Ovary (tissue), 3 donors: ENCODE results near the gene CSTPP1.

Experiments used
- EP300 ChIP-seq: sonication (generic); formaldehyde crosslinking; IDR thresholded peaks from one replicate; pipeline ENCODE4 v1.6.1; 2017; ENCODE audit warnings: antibody characterized with exemption
- POLR2A ChIP-seq: fragments of 450-650 bp; IDR thresholded peaks from one replicate; pipeline ENCODE4 v1.6.1; 2017; ENCODE audit warnings: antibody characterized with exemption, mild to moderate bottlenecking, moderate library complexity
- TF ChIP-seq, protein P1 (sequence below), 3 donors: fragments of 450-650 bp in 2 of 3; fragments of 200-600 bp in 1 of 3; IDR thresholded peaks; one replicate each; pipeline versions ENCODE4 v1.5.1 to v1.8.0; 2016 to 2022; ENCODE audit warnings: antibody characterized with exemption in 3 of 3, mild to moderate bottlenecking in 1 of 3
- donor health status: DM: no; HTN: no; CAD: no.

DNA sequence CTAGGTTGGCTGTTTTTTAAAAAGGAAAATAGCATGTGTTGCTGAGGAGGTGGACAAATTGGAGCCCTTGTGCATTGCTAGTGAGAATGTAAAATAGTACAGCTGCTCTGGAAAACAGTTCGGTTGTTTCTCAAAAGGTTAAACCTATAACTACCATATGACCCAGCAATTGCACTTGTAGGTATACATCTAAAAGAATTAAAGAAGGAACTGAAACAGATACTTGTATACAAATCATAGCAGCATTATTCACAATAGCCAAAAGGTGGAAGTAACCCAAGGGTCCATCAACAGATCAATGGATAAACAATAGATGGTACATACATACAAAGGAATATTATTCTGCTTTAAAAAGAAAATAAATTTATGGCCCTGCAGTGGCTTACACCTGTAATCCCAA lies 111.4 kb downstream of the CSTPP1 start:
- TF ChIP-seq, protein P1, sequence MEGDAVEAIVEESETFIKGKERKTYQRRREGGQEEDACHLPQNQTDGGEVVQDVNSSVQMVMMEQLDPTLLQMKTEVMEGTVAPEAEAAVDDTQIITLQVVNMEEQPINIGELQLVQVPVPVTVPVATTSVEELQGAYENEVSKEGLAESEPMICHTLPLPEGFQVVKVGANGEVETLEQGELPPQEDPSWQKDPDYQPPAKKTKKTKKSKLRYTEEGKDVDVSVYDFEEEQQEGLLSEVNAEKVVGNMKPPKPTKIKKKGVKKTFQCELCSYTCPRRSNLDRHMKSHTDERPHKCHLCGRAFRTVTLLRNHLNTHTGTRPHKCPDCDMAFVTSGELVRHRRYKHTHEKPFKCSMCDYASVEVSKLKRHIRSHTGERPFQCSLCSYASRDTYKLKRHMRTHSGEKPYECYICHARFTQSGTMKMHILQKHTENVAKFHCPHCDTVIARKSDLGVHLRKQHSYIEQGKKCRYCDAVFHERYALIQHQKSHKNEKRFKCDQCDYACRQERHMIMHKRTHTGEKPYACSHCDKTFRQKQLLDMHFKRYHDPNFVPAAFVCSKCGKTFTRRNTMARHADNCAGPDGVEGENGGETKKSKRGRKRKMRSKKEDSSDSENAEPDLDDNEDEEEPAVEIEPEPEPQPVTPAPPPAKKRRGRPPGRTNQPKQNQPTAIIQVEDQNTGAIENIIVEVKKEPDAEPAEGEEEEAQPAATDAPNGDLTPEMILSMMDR (IDR thresholded peaks at IDR 0.05) = no peak
- TF ChIP-seq EP300 = no peak
- no peak for TF ChIP-seq POLR2A
